HG03520 (cell line): ENCODE measurements around the gene KAT6B.

Experiments used
- ATAC-seq: cut with Tn5 transposase; IDR thresholded peaks from one replicate; pipeline ENCODE4 v1.9.1; 2021; ENCODE audit warnings: mild to moderate bottlenecking, moderate library complexity; ENCODE audit not compliant: unreplicated experiment

KAT6B gene

DNA sequence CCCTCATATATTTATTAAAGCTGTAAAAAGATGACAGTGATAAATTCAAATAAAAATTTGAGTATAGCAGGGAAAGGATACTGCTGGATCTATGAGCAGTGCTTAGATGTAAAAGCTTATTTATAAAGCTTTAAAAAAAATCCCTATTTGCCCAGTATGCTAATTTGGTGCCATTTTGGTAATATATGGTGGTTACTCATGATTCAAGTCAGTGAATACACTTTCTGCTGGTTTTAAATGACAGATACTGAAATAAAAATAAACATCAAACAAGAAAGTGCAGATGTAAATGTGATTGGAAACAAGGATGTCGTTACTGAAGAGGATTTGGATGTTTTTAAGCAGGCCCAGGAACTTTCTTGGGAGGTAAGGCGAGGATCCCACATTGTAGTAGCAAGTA lies 150.7 kb downstream of the KAT6B start:
- no peak for ATAC-seq

DNA sequence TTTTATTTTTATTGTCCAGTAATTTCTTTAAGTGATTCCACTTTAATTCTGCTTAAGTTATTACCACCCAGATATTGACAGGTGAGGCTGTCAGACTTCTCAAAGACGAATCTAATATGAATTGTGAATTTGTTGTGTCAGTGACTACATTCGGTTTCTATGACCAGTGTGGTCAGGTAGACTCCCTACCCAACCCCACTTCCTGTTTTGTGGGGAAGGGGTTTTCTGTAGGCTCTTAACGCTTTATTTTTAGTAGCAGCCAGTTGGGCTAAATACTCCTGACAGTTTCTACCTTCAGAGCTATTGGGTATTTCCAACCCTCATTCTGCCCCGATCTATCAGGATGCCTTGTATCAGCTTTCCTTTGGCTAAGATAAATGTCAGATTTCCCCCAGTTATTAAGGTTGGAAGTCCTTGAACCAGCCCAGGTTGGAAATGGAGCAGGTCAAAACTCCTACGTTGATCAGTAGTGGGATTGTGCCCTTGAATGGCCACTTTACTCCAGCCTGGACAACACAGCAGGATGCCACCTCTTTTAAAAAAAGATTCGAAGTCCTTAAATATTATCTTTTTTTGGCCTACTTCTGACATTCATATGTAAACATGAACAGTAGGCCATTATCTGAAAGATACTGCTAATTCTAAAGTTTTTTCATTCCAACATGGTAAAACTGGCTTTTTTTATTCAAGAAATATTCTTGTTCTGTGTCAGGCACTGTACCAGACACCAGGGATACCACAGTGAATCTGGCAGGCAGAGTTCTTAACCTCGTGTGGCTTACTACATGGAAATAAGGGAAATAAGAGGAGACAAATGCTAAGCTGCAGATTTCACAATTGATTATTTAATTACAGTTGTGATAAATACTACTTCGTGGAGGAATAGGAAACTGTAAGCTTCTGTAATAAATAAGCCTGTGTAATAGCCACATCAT lies 151.8 kb downstream of the KAT6B start:
- ATAC-seq: peak; percentile 77

- no peak for ATAC-seq
Observed at GRCh38 chr10:74981831-74982633, 155.6 kb downstream of the KAT6B start.

DNA sequence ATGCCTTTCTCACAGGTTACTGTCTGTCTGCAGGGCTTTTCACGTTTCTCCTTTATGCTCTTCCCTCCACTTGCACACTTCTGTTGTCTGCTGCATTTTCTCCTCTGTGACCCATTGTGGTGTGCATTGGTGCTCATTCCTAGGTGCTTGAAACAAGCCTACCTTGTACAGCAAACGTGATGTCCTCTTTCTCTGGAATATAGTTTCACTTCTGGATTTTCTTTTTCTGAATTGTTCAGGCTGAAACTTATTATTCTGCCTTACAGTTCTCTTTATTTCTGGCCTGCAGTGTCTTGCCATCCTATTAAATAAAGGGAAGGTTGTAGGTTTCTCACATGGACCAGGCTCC lies 156.2 kb downstream of the KAT6B start:
- no peak for ATAC-seq

- ATAC-seq: no peak
Observed at GRCh38 chr10:74983383-74983782, 157.0 kb downstream of the KAT6B start.

DNA sequence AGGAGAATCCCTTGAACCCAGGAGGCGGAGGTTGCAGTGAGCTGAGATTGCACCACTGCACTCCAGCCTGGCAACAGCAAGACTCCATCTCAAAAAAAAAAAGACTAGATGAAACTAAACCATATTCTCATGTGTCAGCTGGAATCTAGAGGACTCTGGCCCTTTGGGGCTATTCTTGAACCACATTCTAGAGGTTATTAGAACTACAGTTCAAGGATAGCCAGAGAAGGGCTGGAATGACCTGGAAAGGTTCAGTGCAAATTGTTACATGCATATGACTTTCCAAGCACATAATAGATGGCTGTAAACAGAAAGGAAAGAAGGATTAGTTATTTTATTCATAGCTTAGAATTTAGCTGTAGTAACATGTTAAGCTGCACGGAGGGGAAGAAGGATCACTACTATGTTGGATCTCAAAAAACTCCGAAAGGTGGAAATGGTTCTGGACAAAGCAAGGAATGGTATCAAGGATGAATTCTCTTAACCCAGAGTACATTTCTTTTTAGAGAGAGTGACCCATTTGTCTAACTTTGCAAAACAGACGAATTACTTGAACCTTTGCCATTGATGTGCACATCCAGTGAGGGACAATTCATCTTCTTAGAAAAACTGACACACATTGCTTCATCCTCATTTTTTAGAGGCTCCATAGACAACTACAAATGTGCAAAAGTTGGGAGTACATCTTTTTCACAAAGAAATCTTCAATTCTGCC lies 161.1 kb downstream of the KAT6B start:
- no peak for ATAC-seq

DNA sequence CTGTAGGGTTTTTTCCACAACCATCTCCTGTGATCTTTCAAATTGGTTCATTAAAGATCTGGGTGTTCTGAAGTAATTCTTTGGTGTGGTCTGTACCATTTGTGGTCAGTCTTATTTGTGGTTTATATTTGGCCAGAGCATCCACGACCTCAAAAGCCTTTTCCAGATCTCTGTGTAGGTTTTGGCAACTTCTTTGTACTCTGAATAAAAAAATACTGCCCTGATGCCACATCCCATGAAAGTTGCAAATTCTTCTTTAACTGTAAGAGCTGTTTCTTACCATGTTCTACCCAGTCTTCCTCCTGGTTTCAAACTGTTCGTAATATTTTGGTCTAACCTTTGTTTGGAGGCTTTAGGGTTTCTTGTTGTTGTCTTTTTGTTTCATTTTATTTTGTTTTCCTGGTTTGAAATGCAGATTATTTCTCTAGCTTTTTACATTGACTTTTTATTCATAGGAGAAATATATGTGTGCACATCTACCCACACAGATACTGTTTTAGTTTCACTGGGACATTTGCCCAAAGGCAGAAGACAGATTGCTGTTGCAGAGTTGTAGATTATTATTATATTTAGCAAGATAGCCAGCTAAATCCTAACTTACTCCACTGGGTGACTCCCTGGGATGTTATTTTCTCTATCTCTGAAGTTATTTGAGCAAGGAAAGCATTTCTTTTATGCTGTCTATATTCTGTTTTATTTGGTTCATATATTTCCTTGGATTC lies 161.8 kb downstream of the KAT6B start:
- ATAC-seq: no peak

GRCh38 chr10:74988832-74989561 lies 162.6 kb downstream of the KAT6B start:
- no peak for ATAC-seq

DNA sequence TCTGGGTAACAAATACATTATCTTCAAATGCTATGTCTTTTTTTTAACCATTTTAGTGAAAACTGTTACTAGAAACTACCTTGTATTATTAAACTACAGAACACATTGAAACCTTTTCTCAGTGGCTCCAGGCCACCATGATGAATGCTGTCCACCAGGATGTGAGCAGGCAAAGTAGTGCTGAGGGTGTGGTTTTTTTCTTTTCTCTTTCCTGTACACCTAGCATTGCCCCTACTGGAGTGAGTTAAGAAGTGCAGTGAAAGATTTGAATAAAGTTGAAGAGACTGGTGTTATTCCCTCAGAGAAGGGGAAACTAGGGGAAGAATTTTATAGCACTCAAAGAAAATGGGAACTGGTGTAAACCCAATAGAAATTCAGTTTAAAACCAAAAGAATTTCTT lies 165.0 kb downstream of the KAT6B start:
- no peak for ATAC-seq

DNA sequence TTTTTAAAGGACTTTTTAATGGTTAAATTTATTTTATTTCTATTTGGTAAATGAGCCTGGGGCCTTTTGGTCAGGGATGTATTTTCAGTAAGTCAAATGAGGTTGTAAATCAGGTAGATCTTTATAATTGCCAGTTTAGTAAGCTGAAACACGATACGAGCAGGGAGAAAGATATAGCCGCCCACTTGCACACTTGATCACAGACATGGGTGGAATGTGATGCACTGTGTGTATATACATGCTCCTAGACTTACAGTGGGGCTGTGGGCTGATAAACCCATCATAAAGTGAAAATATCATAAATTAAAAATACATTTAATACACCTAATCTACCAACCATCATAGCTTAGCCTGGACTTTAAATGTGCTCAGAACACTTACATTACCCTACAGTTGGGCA lies 165.7 kb downstream of the KAT6B start:
- ATAC-seq: no peak

DNA sequence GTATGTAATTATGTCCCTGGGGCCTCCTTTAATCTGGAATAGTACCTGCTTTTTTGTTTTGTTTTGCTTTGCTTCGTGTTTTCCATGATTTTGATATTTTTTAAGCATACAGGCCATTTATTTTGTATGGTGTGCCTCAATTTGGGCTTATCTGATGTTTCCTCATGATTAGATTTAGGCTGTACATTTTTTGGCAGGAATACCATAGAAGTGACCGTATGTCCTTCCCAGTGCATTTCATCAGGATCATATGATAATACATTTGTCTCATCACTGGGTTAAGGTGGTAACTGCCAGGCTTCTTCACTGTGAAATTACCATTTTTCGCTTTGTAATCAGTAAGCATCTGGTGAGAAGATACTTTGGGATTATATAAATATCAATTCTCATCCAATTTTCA lies 167.2 kb downstream of the KAT6B start:
- no peak for ATAC-seq

DNA sequence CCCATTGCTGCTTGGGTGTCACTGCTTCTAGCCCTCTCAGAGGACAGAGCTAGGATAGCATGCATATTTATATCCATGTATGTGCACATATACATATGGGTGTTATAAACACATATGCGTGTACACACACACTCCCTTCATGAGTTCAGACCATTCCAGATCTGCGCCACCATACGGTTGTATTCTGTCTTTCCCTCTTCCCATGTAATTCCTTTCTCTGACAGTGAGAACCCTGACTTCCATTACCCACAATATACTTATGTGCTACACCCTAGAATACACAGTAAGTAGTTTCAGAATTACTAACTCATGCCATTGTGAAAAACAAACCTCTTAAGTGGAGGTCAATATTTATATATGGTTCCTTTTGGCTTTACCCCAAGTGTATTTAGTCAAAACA lies 168.5 kb downstream of the KAT6B start:
- no peak for ATAC-seq

DNA sequence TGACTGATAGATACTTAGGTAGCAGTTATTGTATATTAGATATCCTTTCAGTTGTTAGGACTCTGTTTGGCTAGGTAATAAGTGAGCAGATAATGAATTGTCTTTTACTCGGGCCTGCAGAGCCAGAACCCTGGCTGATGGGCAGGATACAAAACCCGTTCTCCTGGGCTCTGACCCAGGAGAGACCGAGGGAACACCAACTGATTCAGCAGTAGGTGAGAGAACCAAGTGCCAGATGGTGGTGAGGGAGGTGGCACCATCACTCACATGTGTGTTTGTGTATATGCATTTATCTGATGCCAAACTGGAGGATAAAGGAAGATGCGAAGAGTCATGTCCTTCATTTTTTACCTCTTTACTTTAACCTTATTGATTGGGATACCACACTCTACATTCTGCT lies 169.4 kb downstream of the KAT6B start:
- ATAC-seq: no peak

- no peak for ATAC-seq
Observed at GRCh38 chr10:74997163-74997562, 170.8 kb downstream of the KAT6B start.

- ATAC-seq: peak; percentile 84
Observed at GRCh38 chr10:75000748-75001321, 174.4 kb downstream of the KAT6B start.

DNA sequence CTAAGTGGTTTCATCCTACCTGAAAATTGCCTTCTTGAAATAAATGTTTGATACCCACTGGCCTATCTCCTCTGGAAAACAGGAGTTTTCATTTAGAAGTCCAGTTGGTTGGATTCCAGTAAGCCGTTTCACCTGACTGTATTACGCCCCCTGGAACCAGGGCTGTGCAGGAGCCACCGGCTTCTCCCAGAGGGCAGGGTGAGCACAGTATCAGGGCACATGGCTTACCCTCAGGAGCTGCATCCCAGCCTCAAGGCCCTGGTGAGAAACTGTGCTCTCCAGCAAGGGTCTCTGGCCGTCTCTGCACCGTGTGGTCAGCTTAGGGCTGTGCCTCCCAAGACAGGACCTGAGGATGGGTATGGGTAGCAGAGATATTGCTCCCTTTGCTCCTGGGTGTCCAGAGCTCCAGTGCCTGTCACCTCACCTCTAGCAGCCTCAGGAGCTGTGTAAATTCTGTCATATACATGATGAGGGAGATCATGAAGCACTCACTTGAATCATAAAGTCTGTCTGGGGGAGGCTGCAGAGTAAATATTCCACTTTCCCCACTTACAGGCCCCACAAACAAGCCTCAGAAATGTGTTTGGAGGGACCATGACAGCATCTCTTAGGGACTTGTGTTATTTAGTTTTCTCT lies 175.4 kb downstream of the KAT6B start:
- no peak for ATAC-seq

DNA sequence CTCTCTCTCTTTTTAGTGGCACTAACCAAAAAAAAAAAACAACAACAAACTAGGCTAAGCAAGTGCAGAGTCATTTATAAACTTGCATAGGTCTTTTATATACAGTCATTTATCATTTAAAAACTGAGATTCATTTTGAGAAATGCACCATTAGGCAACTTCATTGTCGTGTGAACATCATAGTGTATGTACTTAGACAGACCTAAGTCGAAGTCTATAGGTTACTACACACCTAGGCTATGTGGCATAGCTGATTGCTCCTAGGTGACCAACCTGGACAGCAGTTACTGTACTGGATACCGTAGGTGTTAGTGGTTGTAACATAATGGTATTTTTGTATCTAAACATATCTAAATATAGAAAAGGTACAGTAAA lies 175.9 kb downstream of the KAT6B start:
- no peak for ATAC-seq

- no peak for ATAC-seq
Observed at GRCh38 chr10:75002967-75003594, 176.7 kb downstream of the KAT6B start.

- ATAC-seq: no peak
Observed at GRCh38 chr10:75003891-75004290, 177.5 kb downstream of the KAT6B start.
